Small intestine (tissue), 7 donors: ENCODE data around the gene ARHGAP1. TPM values are rescaled to one million over a fixed set of nuclear protein-coding genes. Genes with fewer than 3 reads are reported as not detected.

Experiments used
- DNase-seq, 2 donors: peaks; one replicate each; pipeline versions ENCODE4 v3.0.0 to v3.0.0-alpha.2; 2013
- FAIRE-seq: peaks from 2 replicates; lab custom pipeline; 2012; peaks lifted over from hg19 to GRCh38; lab: Jason Lieb, UNC
- H3K27ac ChIP-seq, 3 donors: one replicate each; pipeline ENCODE4 v1.5.1; 2013; ENCODE audit warnings: low read length in 2 of 3, mild to moderate bottlenecking in 2 of 3, control low read depth in 1 of 3, inconsistent platforms in 1 of 3, low read depth in 1 of 3, moderate library complexity in 1 of 3
- H3K27me3 ChIP-seq, 3 donors: one replicate each; pipeline ENCODE4 v1.6.1; 2013; ENCODE audit warnings: low read length in 3 of 3, inconsistent platforms in 1 of 3; ENCODE audit not compliant: control insufficient read depth in 3 of 3, insufficient read depth in 3 of 3
- H3K36me3 ChIP-seq, 3 donors: one replicate each; pipeline ENCODE4 v1.6.1; 2013; ENCODE audit warnings: low read length in 3 of 3, inconsistent platforms in 1 of 3, low read depth in 1 of 3, mild to moderate bottlenecking in 1 of 3, moderate library complexity in 1 of 3; ENCODE audit not compliant: control insufficient read depth in 3 of 3, insufficient read depth in 2 of 3
- H3K4me1 ChIP-seq, 3 donors: one replicate each; pipeline ENCODE4 v1.6.1; 2013; ENCODE audit warnings: low read length in 2 of 3, inconsistent platforms in 1 of 3, low read depth in 1 of 3, mild to moderate bottlenecking in 1 of 3, moderate library complexity in 1 of 3; ENCODE audit not compliant: control insufficient read depth in 3 of 3, insufficient read depth in 2 of 3
- H3K4me3 ChIP-seq, 3 donors: one replicate each; pipeline ENCODE4 v1.5.1; 2013; ENCODE audit warnings: low read length in 3 of 3, control low read depth in 1 of 3, inconsistent platforms in 1 of 3, low read depth in 1 of 3, mild to moderate bottlenecking in 1 of 3, moderate library complexity in 1 of 3
- H3K9me3 ChIP-seq, 2 donors: one replicate each; pipeline ENCODE4 v1.6.1; 2013; ENCODE audit warnings: low read depth in 1 of 2, low read length in 1 of 2; ENCODE audit not compliant: control insufficient read depth in 2 of 2, insufficient read depth in 1 of 2
- whole genome bisulfite sequencing, 3 donors: extraction: QIAGEN DNeasy Blood & Tissue Kit; methylation state at CpG; one replicate each; pipeline ENCODE4 v1.1.7; 2013; 5-methylcytosine and 5-hydroxymethylcytosine counted together
- polyA plus RNA-seq, 4 donors: library from polyadenylated mRNA; stranded (reverse) in 3 of 4; unstranded in 1 of 4; fragments of 200-250 nt in 3 of 4; fragments of 120-200 nt in 1 of 4; gene quantifications; one replicate each; pipeline versions ENCODE4 v1.2.1 to v1.2.3, GENCODE V29; 2013
- donor health status: healthy with polysubstance abuse.
- donor health status: control.
- donor health status: control.
- donor health status: Bipolar disorder and iron deficiency.
- donor health status: healthy.

ARHGAP1 gene
- polyA plus RNA-seq, 4 donors, result 18.6 to 49.0 (median 26.0) TPM

DNA sequence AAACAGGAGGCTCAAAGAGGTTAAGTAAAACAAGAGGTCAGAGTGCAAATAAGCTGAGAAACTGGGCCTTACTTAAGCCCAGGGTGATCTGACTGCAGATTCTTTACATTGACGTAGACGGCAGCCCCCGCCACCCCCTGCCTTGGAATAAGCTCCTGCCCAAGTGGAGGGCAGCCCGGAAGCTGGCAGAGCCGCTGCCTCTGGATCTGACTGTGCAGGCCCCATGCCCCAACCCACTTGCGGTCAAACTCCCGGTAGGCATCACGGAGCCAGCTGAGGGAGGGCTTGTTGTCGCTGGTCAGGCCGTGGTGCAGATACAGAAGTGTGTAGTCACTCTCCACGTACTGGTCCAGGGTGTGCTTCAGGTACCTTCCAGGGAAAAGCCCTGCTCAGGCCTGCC lies 18.6 kb downstream of the ARHGAP1 start:
- no peak overlapping the region for H3K27ac ChIP-seq
- no peaks in the 10 kb centered on the region for H3K27me3 ChIP-seq
- no peaks in the 10 kb centered on the region for H3K9me3 ChIP-seq
- H3K36me3 ChIP-seq, result peaks cover 23 to 83% (median 28%) of the 10 kb centered on the region in 3 donors
- FAIRE-seq, result no peak
- no peak for DNase-seq
- WGBS, 3 donors, result 94 to 97% (median 96%) methylated on average over 11 of the region's 11 CpGs
- peaks cover 0 to 12% (median 0%) of the 10 kb centered on the region in 3 donors for H3K4me1 ChIP-seq
- no peak overlapping the region for H3K4me3 ChIP-seq

DNA sequence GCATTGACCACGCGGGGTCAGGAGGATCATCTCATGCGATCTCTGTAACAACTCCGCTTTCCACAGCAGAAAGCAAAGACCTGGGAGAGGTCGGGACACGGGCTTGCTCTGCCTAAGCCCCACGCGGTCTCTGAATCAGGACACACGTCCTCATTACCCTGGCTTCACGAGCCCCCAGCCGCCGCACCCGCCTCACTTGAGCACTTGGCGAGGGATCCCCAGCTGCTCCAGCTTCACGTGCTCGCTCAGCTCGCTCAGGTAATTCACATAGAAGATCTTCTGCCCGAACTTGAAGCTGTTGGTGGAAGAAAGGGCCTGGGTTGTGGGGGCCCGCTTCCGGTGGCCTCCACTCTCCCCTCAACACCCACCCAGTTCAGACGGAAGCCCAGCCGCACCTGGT lies 19.6 kb downstream of the ARHGAP1 start:
- H3K4me1 ChIP-seq, result peaks cover 0 to 20% (median 0%) of the 10 kb centered on the region in 3 donors
- no peak overlapping the region for H3K4me3 ChIP-seq
- no peak overlapping the region for H3K27ac ChIP-seq
- H3K9me3 ChIP-seq, result no peaks in the 10 kb centered on the region
- 92 to 95% (median 94%) methylated on average over 22 of the region's 22 CpGs for WGBS, 3 donors
- no peak for FAIRE-seq
- H3K27me3 ChIP-seq, result no peaks in the 10 kb centered on the region
- DNase-seq, result no peak
- peaks cover 19 to 85% (median 26%) of the 10 kb centered on the region in 3 donors for H3K36me3 ChIP-seq

DNA sequence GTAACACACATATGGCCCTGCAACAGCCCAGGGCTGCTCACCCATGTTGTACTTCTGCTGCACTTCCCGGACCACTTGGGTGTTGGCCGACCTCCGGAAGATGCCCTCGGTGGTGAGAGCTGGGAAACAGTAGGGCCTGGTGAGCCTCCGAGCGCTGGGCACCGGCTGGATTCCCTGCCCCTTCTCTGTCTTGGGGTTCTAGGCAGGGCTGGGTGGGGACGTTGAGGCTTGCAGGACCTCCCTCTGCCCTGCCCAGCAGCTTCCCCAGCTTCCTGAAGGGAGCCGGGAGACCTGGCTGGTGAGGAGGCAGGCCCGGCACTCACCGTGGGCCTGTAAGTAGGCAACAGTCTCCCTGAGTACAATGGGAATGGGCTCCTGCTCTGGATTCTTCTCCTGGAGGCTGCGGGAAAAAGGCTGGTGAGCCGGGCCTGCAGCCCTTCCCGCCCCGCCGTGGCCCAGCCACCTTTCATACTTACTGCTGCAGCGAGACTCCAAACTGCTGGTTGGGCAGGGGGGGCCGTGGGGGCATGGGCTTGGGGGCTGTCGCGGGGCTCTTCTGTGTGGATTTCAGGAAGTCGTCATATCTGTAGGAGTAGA lies 20.2 kb downstream of the ARHGAP1 start:
- Histone ChIP-seq H3K4me1 (peaks cover 0 to 26% (median 6%) of the 10 kb centered on the region in 3 donors), H3K27me3 (no peaks in the 10 kb centered on the region), H3K36me3 (peaks cover 19 to 83% (median 26%) of the 10 kb centered on the region in 3 donors), H3K27ac (no peak overlapping the region), H3K4me3 (no peak overlapping the region), H3K9me3 (no peaks in the 10 kb centered on the region)
- FAIRE-seq (no peak), DNase-seq (no peak)
- 93 to 94% (median 93%) methylated on average over 17 to 21 of the region's 21 CpGs for WGBS, 3 donors

DNA sequence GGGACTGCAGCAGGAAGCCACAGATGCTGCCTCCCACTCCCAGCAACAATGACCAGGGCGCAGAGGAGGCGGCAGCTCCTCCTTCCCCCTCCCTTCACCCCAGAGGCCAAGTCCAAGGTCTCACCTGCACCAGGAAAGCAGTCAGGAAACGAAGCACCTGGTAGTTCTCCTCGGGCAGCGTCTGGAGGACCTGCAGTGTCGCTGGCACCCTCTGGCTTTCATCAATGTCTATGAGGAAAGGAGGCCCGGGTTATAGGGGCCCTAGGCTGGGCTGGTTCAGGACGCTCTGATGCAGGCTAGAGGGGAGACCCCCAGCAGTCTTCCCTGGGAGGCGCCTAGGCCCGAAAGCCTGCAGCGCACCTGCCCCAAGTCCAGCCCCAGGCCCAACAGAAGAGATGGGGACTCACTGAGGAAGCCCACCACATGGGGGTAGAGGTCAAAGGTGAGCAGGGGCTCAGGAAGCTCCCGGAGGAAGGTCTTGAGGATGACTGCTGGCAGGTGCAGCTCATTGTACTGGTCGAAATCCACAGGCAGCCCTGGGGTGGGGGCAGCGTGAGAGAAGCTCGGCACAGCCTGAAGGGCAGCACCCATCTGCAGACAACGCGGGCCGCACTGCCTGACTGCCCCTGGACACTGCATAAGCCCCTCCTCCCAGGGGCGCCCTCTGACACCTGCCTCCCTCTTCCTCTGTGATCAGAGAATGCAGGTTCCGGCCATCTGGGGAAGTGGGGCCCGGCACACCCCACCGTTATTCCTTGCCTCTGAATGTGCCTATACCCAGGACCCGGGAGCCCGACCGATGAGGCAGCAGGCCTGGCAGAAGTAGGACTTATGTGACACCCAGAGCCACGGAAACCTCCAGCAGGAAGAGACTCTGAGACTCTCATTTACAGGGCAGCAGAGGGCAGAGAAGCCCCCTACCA lies 20.9 kb downstream of the ARHGAP1 start:
- H3K27ac ChIP-seq, result no peak overlapping the region
- no peaks in the 10 kb centered on the region for H3K9me3 ChIP-seq
- no peaks in the 10 kb centered on the region for H3K27me3 ChIP-seq
- no peak overlapping the region for H3K4me3 ChIP-seq
- WGBS, 3 donors, result 45 to 79% (median 55%) methylated on average over 24 to 26 of the region's 26 CpGs
- H3K36me3 ChIP-seq, result peaks cover 19 to 85% (median 26%) of the 10 kb centered on the region in 3 donors
- no peak for FAIRE-seq
- DNase-seq, result peak; percentile 53 to 56
- H3K4me1 ChIP-seq, result peaks cover 0 to 33% (median 10%) of the 10 kb centered on the region in 3 donors

DNA sequence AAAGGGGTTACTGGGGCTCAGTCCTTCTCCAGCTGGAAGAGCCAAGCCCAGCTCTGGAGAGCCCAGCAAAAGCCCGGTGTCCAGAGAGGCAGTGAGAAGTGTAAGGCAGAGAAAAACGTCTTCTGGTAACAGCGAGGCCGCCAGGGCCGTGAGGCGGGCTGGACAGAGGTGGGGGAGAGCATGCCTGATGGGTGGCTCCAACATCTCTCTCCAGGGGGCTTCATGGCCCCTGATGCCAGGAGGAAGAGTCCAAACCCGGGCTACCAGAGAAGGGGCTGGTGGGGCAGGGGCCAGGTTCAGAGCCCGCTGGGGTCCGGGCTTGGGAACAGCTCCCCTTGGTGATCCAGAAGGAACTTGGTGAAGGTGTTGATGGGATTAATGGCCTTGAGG lies 21.7 kb downstream of the ARHGAP1 start:
- no peak overlapping the region for H3K4me3 ChIP-seq
- peaks cover 19 to 87% (median 26%) of the 10 kb centered on the region in 3 donors for H3K36me3 ChIP-seq
- DNase-seq (no peak), FAIRE-seq (no peak)
- WGBS, 3 donors, result 82 to 90% (median 86%) methylated on average over 9 of the region's 9 CpGs
- H3K4me1 ChIP-seq, result peaks cover 2 to 40% (median 10%) of the 10 kb centered on the region in 3 donors
- H3K27ac ChIP-seq, result no peak overlapping the region
- no peaks in the 10 kb centered on the region for H3K27me3 ChIP-seq
- no peaks in the 10 kb centered on the region for H3K9me3 ChIP-seq

DNA sequence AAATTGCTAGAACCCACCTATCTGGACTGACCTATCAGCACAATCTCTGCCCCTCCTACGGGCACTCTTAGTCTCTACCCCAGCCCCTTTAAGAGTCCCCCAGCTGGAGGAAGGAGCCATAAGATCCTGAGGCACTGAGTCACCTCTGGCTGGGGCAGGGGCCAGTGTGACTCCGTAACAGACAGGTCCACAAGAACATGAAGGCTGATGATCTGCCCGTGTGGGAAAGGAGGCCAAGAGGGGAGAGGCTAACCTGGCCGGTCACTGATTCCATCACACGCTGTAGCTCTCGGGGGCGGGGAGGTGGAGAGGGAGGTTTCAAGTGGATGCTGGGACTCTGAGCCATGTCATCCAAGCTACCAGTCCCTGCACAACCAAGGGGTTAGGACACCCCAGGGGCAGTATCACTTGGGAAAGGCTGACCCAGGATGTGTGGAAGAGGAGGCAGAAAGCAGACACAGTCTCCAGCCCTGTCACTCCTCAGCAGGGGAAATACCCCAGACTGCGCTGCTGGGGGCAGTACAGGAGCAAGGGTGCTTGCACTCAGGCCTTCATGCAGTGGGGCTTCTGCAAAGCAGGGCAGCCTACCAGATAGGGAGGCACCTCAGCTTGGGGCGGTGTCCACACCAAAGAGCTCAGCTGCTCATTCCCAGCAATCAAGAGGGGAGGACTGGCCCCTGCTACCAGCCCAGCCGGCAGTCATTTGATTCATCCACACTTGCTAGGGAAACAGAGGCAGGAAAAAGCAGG lies 22.3 kb downstream of the ARHGAP1 start:
- peaks cover 2 to 45% (median 10%) of the 10 kb centered on the region in 3 donors for H3K4me1 ChIP-seq
- H3K27ac ChIP-seq, result no peak overlapping the region

DNA sequence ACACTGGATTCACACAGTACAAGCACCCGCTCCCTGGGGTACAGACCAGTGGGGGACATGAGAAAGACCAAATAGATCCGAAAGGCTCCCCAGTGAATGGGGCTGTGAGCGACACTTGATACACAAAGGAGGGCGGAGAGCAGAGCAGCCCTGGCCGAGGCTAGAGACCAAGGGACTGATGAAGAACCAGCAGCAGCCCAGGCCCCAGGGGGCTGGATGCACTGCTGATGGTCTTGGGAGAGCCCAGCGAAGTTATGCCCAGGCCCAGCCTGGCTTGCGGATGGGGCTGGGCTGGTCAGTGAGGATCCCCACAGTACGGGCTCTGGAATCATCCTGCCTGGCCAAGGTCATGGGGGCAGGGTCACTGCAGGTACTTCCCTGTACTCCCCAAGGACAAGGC lies 23.2 kb downstream of the ARHGAP1 start:
- H3K4me1 ChIP-seq, result peaks cover 2 to 45% (median 10%) of the 10 kb centered on the region in 3 donors
- H3K4me3 ChIP-seq, result no peak overlapping the region
- no peak overlapping the region for H3K27ac ChIP-seq
- DNase-seq, result no peak
- no peaks in the 10 kb centered on the region for H3K9me3 ChIP-seq
- peaks cover 19 to 91% (median 31%) of the 10 kb centered on the region in 3 donors for H3K36me3 ChIP-seq
- no peaks in the 10 kb centered on the region for H3K27me3 ChIP-seq
- FAIRE-seq, result no peak
- WGBS, 3 donors, result 92 to 97% (median 92%) methylated on average over 8 of the region's 8 CpGs

More for the DNA sequence above, 22.3 kb downstream of the ARHGAP1 start:
- no peak for DNase-seq
- H3K27me3 ChIP-seq, result no peaks in the 10 kb centered on the region
- no peak overlapping the region for H3K4me3 ChIP-seq
- peaks cover 19 to 90% (median 27%) of the 10 kb centered on the region in 3 donors for H3K36me3 ChIP-seq
- H3K9me3 ChIP-seq, result no peaks in the 10 kb centered on the region
- no peak for FAIRE-seq
- 84 to 90% (median 86%) methylated on average over 10 of the region's 10 CpGs for WGBS, 3 donors
